OCI-LY7 (cell line): Measurements from ENCODE around the gene IL17RD.

Experiments used
- CTCF ChIP-seq: fragments of 200-600 bp; sonication (generic); conservative IDR thresholded peaks from 2 replicates; pipeline ENCODE4 v1.5.1; 2014; ENCODE audit warnings: mild to moderate bottlenecking, antibody characterized with exemption, low read length, moderate library complexity, mixed read lengths
- EZH2phosphoT487 ChIP-seq: fragments of 200-600 bp; sonication (generic); IDR thresholded peaks from 2 replicates; pipeline ENCODE4 v1.6.1; 2018; ENCODE audit warnings: low read depth, borderline replicate concordance, mild to moderate bottlenecking, mixed run types, antibody characterized with exemption, low read length, moderate library complexity, mixed read lengths

- TF ChIP-seq CTCF (peak; percentile 69), EZH2phosphoT487 (no peak)
Observed at GRCh38 chr3:57093489-57093888, 71.7 kb downstream of the IL17RD start.
